Subcutaneous adipose tissue (tissue), 4 donors: ENCODE data around the gene SCARB1. TPM values are rescaled to one million over a fixed set of nuclear protein-coding genes. Genes with fewer than 3 reads are reported as not detected.

Experiments used
- CTCF ChIP-seq: fragments of 450-650 bp; IDR thresholded peaks from one replicate; pipeline ENCODE4 v1.5.1; 2016; ENCODE audit warnings: low read depth, mild to moderate bottlenecking, control low read depth, antibody characterized with exemption, moderate library complexity
- total RNA-seq, 4 donors: library from RNA; depleted of rRNA; stranded (reverse); fragments of >200 nt; gene quantifications; one replicate each; pipeline ENCODE4 v1.1.0, GENCODE V29; 2016

SCARB1 gene
- total RNA-seq, 4 donors from 2014 or later: 26.6 to 58.6 (median 38.2) TPM

- TF ChIP-seq CTCF: no peak
These were observed 99.2 kb downstream of the SCARB1 start for GRCh38 chr12:124764451-124764850.

- TF ChIP-seq CTCF: no peak
These were observed 100.1 kb downstream of the SCARB1 start for GRCh38 chr12:124763594-124763979.

GRCh38 chr12:124762791-124763593 lies 100.7 kb downstream of the SCARB1 start:
- TF ChIP-seq CTCF: no peak

- no peak for TF ChIP-seq CTCF
These were observed 101.3 kb downstream of the SCARB1 start for GRCh38 chr12:124762384-124762783.

- TF ChIP-seq CTCF: no peak
These were observed 101.8 kb downstream of the SCARB1 start for GRCh38 chr12:124761871-124762270.

GRCh38 chr12:124761056-124761455 lies 102.6 kb downstream of the SCARB1 start:
- no peak for TF ChIP-seq CTCF

- no peak for TF ChIP-seq CTCF
These were observed 103.1 kb downstream of the SCARB1 start for GRCh38 chr12:124760560-124760959.
